AG04450 (cell line): ENCODE data around the gene CSNK1E. TPM values are rescaled to one million over a fixed set of nuclear protein-coding genes. Genes with fewer than 3 reads are reported as not detected.

Experiments
- CTCF ChIA-PET: fragments of 300-600, 350-600 bp; formaldehyde crosslinking; extraction: SDS; loops from one replicate; lab custom pipeline; 2022; ENCODE audit warnings: antibody characterized with exemption, inconsistent platforms; lab: Charles Lee
- POLR2A ChIA-PET: fragments of 350-600 bp; formaldehyde crosslinking; extraction: SDS; loops from one replicate; lab custom pipeline; 2021; ENCODE audit warnings: antibody characterized with exemption, inconsistent platforms; lab: Yijun Ruan, JAX
- DNase-seq: peaks from one replicate; pipeline ENCODE4 v3.0.0-alpha.2; 2011; ENCODE audit warnings: low read depth, low spot score
- H3K27ac ChIP-seq: one replicate; pipeline ENCODE4 v1.5.1; 2012; ENCODE audit warnings: low read depth, low read length, control low read depth
- H3K27me3 ChIP-seq: one replicate; pipeline ENCODE4 v1.6.0; 2012; ENCODE audit warnings: low read length; ENCODE audit not compliant: control insufficient read depth, insufficient read depth
- H3K4me3 ChIP-seq: 2 replicates; pipeline ENCODE4 v1.5.1; 2011; ENCODE audit warnings: mild to moderate bottlenecking, low read depth, low read length, control low read depth
- H3K9me3 ChIP-seq: 2 replicates; pipeline ENCODE4 v1.5.1; 2012; ENCODE audit warnings: low read length; ENCODE audit not compliant: control insufficient read depth, insufficient read depth
- CTCF ChIP-seq: IDR thresholded peaks from 2 replicates; pipeline ENCODE4 v1.5.1; 2011; ENCODE audit warnings: low read depth, low read length, control low read depth, inconsistent platforms
- polyA plus RNA-seq: library from polyadenylated mRNA; depleted of rRNA; stranded (reverse); fragments of >200 nt; gene quantifications from 2 replicates; pipeline ENCODE4 v1.2.3, GENCODE V29; 2011

Gene CSNK1E
- polyA plus RNA-seq, 1 experiment: 109 TPM

GRCh38 chr22:38282397-38282796 lies 34.8 kb downstream of the CSNK1E start:
- no peak overlapping the region for H3K27ac ChIP-seq
- CTCF ChIA-PET: no interaction called here
- H3K27me3 ChIP-seq: no peaks in the 10 kb centered on the region
- TF ChIP-seq CTCF: no peak
- no peak overlapping the region for H3K4me3 ChIP-seq
- POLR2A ChIA-PET: interaction anchor here (0.6 kb wide), 1 partner anchor 29 kb away, joined by 6 read pairs; no protein-coding TSS in a partner anchor
- no peaks in the 10 kb centered on the region for H3K9me3 ChIP-seq
- no peak for DNase-seq

- H3K4me3 ChIP-seq: no peak overlapping the region
- DNase-seq: no peak
- H3K27me3 ChIP-seq: no peaks in the 10 kb centered on the region
- H3K9me3 ChIP-seq: no peaks in the 10 kb centered on the region; the same call in 1 of the 2 replicates
- TF ChIP-seq CTCF: no peak
- ChIA-PET CTCF (no interaction called here), POLR2A (interaction anchor here (0.6 kb wide), 1 partner anchor 131 kb away, joined by 3 read pairs; no protein-coding TSS in a partner anchor)
- no peak overlapping the region for H3K27ac ChIP-seq
These were observed 41.1 kb downstream of the CSNK1E start for GRCh38 chr22:38276166-38276565.

- TF ChIP-seq CTCF: no peak
- DNase-seq: no peak
- POLR2A ChIA-PET: interaction anchor here (0.6 kb wide), 1 partner anchor 31 kb away, joined by 3 read pairs; no protein-coding TSS in a partner anchor
These were observed 44.0 kb downstream of the CSNK1E start for GRCh38 chr22:38273135-38273826.

DNA sequence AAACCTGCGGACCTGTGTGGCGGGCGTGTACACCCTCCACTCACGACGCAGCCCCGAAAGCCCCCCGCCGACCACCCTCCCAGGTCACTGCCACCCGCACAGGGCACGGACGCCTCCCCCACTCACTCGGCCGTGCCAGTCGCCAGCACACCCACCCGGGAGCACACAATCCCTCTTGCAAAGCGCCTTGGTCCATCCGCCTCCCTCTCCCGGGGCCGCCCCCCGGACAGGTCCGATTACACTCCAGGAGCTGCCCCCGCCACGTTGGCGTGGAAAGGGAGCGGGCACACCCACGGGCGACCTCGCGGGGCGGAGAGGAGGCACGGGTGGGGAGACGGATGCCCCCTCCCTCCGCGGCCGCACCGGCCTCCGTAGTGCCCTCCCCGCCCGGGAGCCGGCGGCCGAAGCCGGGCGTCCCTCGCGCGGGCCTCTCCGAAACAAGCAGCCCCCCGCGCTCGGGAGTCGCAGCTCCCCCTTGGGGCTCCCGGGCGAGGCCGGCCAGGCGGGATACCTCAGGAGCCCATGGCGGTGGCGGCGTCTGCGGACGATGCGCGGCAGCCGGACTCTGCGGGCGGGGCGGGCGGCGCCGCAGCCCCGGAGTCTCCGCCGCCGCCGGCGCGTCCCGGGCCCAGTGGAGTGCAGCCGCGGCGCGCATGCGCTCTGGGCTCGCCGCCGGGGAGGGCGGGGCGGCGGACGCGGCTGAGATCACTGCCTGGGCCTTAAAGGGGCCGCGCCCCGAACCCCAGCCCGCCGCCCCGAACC lies 44.7 kb downstream of the CSNK1E start, which contains the start of gene TMEM184B:
Gene TMEM184B, minus strand, starts transcription at position 638 of the 762 bp plus-strand sequence. CDS start 25,049 bp downstream, outside the sequence.
- ChIA-PET POLR2A (interaction anchor here (0.6 to 1.4 kb wide), 2 partner anchors 30 to 71 kb away, joined by 3 read pairs; partner anchors contain the start of gene MAFF), CTCF (interaction anchor here (1.2 kb wide), 1 partner anchor 159 kb away, joined by 3 read pairs; no protein-coding TSS in a partner anchor)
- TF ChIP-seq CTCF: no peak
- Histone ChIP-seq H3K4me3 (peak within 1 kb of the TSS; percentile 91), H3K27ac (peak within 1 kb of the TSS; percentile 21), H3K27me3 (no peaks in the 10 kb centered on the region), H3K9me3 (no peaks in the 10 kb centered on the region; the same call in 1 of the 2 replicates)
- no peak for DNase-seq

More at GRCh38 chr22:38273135-38273826, 44.0 kb downstream of the CSNK1E start:
- Histone ChIP-seq H3K4me3 (peak overlapping the region; percentile 61), H3K9me3 (no peaks in the 10 kb centered on the region; the same call in 1 of the 2 replicates), H3K27me3 (no peaks in the 10 kb centered on the region), H3K27ac (peak overlapping the region; percentile 21)
- CTCF ChIA-PET: no interaction called here
